HG03439 (cell line): Measurements from ENCODE around the gene POFUT2.

Experiments used
- ATAC-seq: cut with Tn5 transposase; IDR thresholded peaks from one replicate; pipeline ENCODE4 v1.9.1; 2021; ENCODE audit warnings: mild to moderate bottlenecking, moderate library complexity; ENCODE audit not compliant: unreplicated experiment

Gene POFUT2

GRCh38 chr21:45299026-45299863, 11.6 kb upstream of the POFUT2 start:
- ATAC-seq, result no peak

- no peak for ATAC-seq
Measured at GRCh38 chr21:45297869-45298268, 10.2 kb upstream of the POFUT2 start.

GRCh38 chr21:45297329-45297728, 9.6 kb upstream of the POFUT2 start:
- ATAC-seq, result no peak

GRCh38 chr21:45296638-45297037, 8.9 kb upstream of the POFUT2 start:
- ATAC-seq, result no peak

GRCh38 chr21:45295576-45296365, 8.1 kb upstream of the POFUT2 start:
- ATAC-seq, result no peak

GRCh38 chr21:45294509-45295291, 7.0 kb upstream of the POFUT2 start:
- no peak for ATAC-seq

GRCh38 chr21:45293726-45294401, 6.2 kb upstream of the POFUT2 start:
- no peak for ATAC-seq

GRCh38 chr21:45293220-45293725, 5.6 kb upstream of the POFUT2 start:
- ATAC-seq, result no peak

- no peak for ATAC-seq
Measured at GRCh38 chr21:45292399-45293219, 4.9 kb upstream of the POFUT2 start.

- ATAC-seq, result no peak
Measured at GRCh38 chr21:45291613-45292398, 4.1 kb upstream of the POFUT2 start.

GRCh38 chr21:45290948-45291612, 3.4 kb upstream of the POFUT2 start:
- no peak for ATAC-seq

- ATAC-seq, result no peak
Measured at GRCh38 chr21:45289655-45290515, 2.2 kb upstream of the POFUT2 start.

GRCh38 chr21:45289134-45289533, 1.4 kb upstream of the POFUT2 start:
- no peak for ATAC-seq

GRCh38 chr21:45288441-45288841, 746 bp upstream of the POFUT2 start:
- no peak for ATAC-seq

GRCh38 chr21:45286671-45287437, 841 bp downstream of the POFUT2 start:
- ATAC-seq, result no peak

- no peak for ATAC-seq
Measured at GRCh38 chr21:45285266-45285931, 2.3 kb downstream of the POFUT2 start.
